ENCODE results near the gene MTCL1.

GRCh38 chr18:8773980-8774379 is 68.6 kb downstream of the MTCL1 start:
- TF ChIP-seq CTCF (IDR thresholded peaks at IDR 0.05; ENCODE audit: poor library complexity) (no peak), EZH2 (IDR thresholded peaks at IDR 0.05; ENCODE audit: borderline replicate concordance) (no peak)

All from hepatocyte (in vitro differentiated cells).